ENCODE results near the gene ADNP.

DNA sequence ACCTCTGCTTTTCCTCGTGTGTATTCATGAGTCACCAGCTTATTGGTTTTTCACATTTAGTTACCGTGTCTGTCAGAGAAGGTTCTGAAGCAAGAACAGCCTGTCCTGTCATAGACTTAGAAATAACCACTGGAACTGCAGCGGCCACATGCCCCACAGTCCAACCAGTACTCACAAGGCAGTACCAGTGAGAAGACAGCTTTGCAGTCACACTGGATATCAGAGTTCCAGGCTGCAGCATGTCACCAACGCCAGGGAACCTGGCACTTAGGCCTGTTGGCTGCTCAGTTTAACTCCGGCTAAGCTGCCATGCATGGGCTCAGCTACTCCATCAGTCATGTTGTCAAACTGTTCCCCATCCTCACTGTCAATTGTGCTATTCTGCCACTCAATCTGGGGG lies 40.1 kb downstream of the ADNP start:
- no peak for TF ChIP-seq CTCF (IDR thresholded peaks at IDR 0.05)
- no peak for TF ChIP-seq ATF2 (CRISPR knock-in tag; IDR thresholded peaks at IDR 0.05; ENCODE audit: borderline replicate concordance, low read depth)
- no peak for TF ChIP-seq ZNF532 (CRISPR knock-in tag; IDR thresholded peaks at IDR 0.05; ENCODE audit: borderline replicate concordance)
- TF ChIP-seq ETV6 (CRISPR knock-in tag; IDR thresholded peaks at IDR 0.05), result no peak
- TF ChIP-seq, protein P1, sequence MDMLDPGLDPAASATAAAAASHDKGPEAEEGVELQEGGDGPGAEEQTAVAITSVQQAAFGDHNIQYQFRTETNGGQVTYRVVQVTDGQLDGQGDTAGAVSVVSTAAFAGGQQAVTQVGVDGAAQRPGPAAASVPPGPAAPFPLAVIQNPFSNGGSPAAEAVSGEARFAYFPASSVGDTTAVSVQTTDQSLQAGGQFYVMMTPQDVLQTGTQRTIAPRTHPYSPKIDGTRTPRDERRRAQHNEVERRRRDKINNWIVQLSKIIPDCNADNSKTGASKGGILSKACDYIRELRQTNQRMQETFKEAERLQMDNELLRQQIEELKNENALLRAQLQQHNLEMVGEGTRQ (CRISPR knock-in tag; IDR thresholded peaks at IDR 0.05), result no peak
